ENCODE measurements around the gene GNAL.

GRCh38 chr18:11664286-11664685, 24.8 kb upstream of the GNAL start:
- TF ChIP-seq POLR2A (IDR thresholded peaks at IDR 0.05), result no peak
- no peak for TF ChIP-seq CTCF (IDR thresholded peaks at IDR 0.05)

Measured in testis (tissue), 2 donors.